MM.1S (cell line): ENCODE data around the gene KIRREL3.

Source experiments
- DNase-seq: peaks from one replicate; pipeline ENCODE4 v3.0.0-alpha.2; 2015
- H2AFZ ChIP-seq: fragments of 300-600 bp; sonication (generic); 2 replicates; pipeline ENCODE4 v1.6.0; 2016; ENCODE audit warnings: antibody characterized with exemption, low read length
- H3F3A ChIP-seq: fragments of 300-600 bp; sonication (generic); 2 replicates; pipeline ENCODE4 v1.6.1; 2016; ENCODE audit warnings: mild to moderate bottlenecking, antibody characterized with exemption, low read length, moderate library complexity, mixed read lengths; ENCODE audit not compliant: insufficient read depth
- H3K27ac ChIP-seq: fragments of 300-600 bp; sonication (generic); 2 replicates; pipeline ENCODE4 v1.5.1; 2016; ENCODE audit warnings: mild to moderate bottlenecking, low read length
- H3K27me3 ChIP-seq: fragments of 300-600 bp; sonication (generic); replicated peaks from 2 replicates; pipeline ENCODE4 v1.6.0; 2016; ENCODE audit warnings: low read length; ENCODE audit not compliant: insufficient read depth
- H3K36me3 ChIP-seq: fragments of 300-600 bp; sonication (generic); replicated peaks from 2 replicates; pipeline ENCODE4 v1.6.1; 2016; ENCODE audit warnings: mild to moderate bottlenecking, low read length, mixed read lengths; ENCODE audit not compliant: insufficient read depth
- H3K4me1 ChIP-seq: fragments of 300-600 bp; sonication (generic); 2 replicates; pipeline ENCODE4 v1.6.1; 2016; ENCODE audit warnings: low read length, mixed read lengths
- H3K4me2 ChIP-seq: fragments of 300-600 bp; sonication (generic); 2 replicates; pipeline ENCODE4 v1.6.0; 2016; ENCODE audit warnings: low read depth, low read length
- H3K4me3 ChIP-seq: fragments of 300-600 bp; sonication (generic); 2 replicates; pipeline ENCODE4 v1.5.1; 2016; ENCODE audit warnings: low read length, mixed read lengths
- H3K79me2 ChIP-seq: fragments of 300-600 bp; sonication (generic); 2 replicates; pipeline ENCODE4 v1.6.1; 2016; ENCODE audit warnings: mixed run types, low read length, mixed read lengths
- H3K9ac ChIP-seq: fragments of 300-600 bp; sonication (generic); 2 replicates; pipeline ENCODE4 v1.6.1; 2016; ENCODE audit warnings: low read length, mixed read lengths
- H3K9me2 ChIP-seq: fragments of 300-600 bp; sonication (generic); replicated peaks from 2 replicates; pipeline ENCODE4 v1.6.1; 2016; ENCODE audit warnings: mild to moderate bottlenecking, low read length, mixed read lengths; ENCODE audit not compliant: insufficient read depth
- H3K9me3 ChIP-seq: fragments of 300-600 bp; sonication (generic); replicated peaks from 2 replicates; pipeline ENCODE4 v1.6.1; 2016; ENCODE audit warnings: mild to moderate bottlenecking, low read length, mixed read lengths; ENCODE audit not compliant: insufficient read depth
- H4K20me1 ChIP-seq: fragments of 300-600 bp; sonication (generic); 2 replicates; pipeline ENCODE4 v1.6.1; 2016; ENCODE audit warnings: mild to moderate bottlenecking, low read length, moderate library complexity, mixed read lengths; ENCODE audit not compliant: insufficient read depth
- EZH2 ChIP-seq: fragments of 300-600 bp; sonication (generic); optimal IDR thresholded peaks from 2 replicates; pipeline ENCODE3; 2017; ENCODE audit warnings: low read depth, mild to moderate bottlenecking, antibody characterized with exemption, low read length, mixed read lengths
- EZH2phosphoT487 ChIP-seq: fragments of 300-600 bp; sonication (generic); IDR thresholded peaks from 2 replicates; pipeline ENCODE4 v1.6.1; 2018; ENCODE audit warnings: antibody characterized with exemption, low read length
- TF ChIP-seq, protein P1 (sequence below): fragments of 300-600 bp; sonication (generic); IDR thresholded peaks from 2 replicates; pipeline ENCODE4 v1.5.1; 2016; ENCODE audit warnings: antibody characterized with exemption, low read length, mixed read lengths

KIRREL3 gene

DNA sequence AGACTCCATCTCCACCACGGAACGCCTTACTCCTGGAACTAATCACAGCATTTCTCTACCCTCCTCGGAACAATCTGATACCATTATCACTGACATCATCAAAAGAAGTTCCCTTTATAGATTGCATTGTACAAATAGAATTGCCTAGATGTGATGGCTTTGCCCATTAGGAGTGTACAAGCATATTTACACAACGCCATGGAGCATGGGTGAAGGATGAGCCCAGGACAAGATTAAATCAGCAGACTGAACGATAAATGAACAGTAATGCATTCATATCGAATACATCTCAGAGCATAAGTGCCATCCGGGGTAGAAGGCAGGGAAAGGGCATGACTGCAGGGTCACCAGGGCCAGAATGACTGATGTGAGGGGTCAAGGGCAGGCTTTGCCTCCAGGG is 57.3 kb downstream of the KIRREL3 start:
- TF ChIP-seq EZH2phosphoT487, result no peak
- TF ChIP-seq EZH2, result no peak
- TF ChIP-seq, protein P1, sequence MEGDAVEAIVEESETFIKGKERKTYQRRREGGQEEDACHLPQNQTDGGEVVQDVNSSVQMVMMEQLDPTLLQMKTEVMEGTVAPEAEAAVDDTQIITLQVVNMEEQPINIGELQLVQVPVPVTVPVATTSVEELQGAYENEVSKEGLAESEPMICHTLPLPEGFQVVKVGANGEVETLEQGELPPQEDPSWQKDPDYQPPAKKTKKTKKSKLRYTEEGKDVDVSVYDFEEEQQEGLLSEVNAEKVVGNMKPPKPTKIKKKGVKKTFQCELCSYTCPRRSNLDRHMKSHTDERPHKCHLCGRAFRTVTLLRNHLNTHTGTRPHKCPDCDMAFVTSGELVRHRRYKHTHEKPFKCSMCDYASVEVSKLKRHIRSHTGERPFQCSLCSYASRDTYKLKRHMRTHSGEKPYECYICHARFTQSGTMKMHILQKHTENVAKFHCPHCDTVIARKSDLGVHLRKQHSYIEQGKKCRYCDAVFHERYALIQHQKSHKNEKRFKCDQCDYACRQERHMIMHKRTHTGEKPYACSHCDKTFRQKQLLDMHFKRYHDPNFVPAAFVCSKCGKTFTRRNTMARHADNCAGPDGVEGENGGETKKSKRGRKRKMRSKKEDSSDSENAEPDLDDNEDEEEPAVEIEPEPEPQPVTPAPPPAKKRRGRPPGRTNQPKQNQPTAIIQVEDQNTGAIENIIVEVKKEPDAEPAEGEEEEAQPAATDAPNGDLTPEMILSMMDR, result no peak
- H2AFZ ChIP-seq, result no peak overlapping the region
- H3K4me3 ChIP-seq, result no peak overlapping the region
- no peaks in the 10 kb centered on the region for H3K9me2 ChIP-seq
- H3K27me3 ChIP-seq, result no peaks in the 10 kb centered on the region
- H3K27ac ChIP-seq, result no peak overlapping the region
- no peaks in the 10 kb centered on the region for H3K4me1 ChIP-seq
- H3K9me3 ChIP-seq, result no peaks in the 10 kb centered on the region
- no peak overlapping the region for H3K4me2 ChIP-seq
- no peaks in the 10 kb centered on the region for H3F3A ChIP-seq
- H3K9ac ChIP-seq, result no peak overlapping the region
- H3K79me2 ChIP-seq, result no peaks in the 10 kb centered on the region
- DNase-seq, result no peak
- no peaks in the 10 kb centered on the region for H4K20me1 ChIP-seq
- H3K36me3 ChIP-seq, result no peaks in the 10 kb centered on the region

DNA sequence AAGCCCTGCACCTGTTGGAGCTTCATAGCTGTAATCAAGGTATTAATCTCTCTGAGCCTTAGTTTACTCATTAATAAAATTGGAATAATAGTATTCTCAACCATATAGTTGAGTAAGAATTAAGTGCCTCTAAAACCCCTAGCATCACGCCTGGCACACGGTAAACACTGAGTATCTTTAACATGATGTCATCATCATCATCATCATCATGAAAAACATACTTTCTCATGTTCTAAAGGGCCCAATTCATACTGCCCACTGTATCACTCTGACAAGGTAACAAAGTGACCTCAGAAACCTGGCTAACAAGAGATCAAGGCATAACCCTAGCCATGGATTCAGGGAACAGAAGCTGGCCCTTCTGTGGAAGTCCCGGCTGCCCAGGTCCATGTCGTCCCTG is 58.4 kb downstream of the KIRREL3 start:
- Histone ChIP-seq H3K9me3 (no peaks in the 10 kb centered on the region), H3K4me2 (no peak overlapping the region), H3K27ac (no peak overlapping the region), H3K27me3 (no peaks in the 10 kb centered on the region), H3K36me3 (no peaks in the 10 kb centered on the region), H2AFZ (no peak overlapping the region), H3K4me3 (no peak overlapping the region), H3K4me1 (no peaks in the 10 kb centered on the region), H3K9ac (no peak overlapping the region), H4K20me1 (no peaks in the 10 kb centered on the region), H3K79me2 (no peaks in the 10 kb centered on the region), H3K9me2 (no peaks in the 10 kb centered on the region), H3F3A (no peaks in the 10 kb centered on the region)
- TF ChIP-seq, protein P1, result no peak
- TF ChIP-seq EZH2 (no peak), EZH2phosphoT487 (no peak)
- DNase-seq, result no peak

GRCh38 chr11:126939552-126939951 is 61.0 kb downstream of the KIRREL3 start:
- Histone ChIP-seq H3K4me2 (no peak overlapping the region), H3K27ac (no peak overlapping the region), H3K9ac (no peak overlapping the region), H3K79me2 (no peaks in the 10 kb centered on the region), H3K9me2 (no peaks in the 10 kb centered on the region), H4K20me1 (no peaks in the 10 kb centered on the region), H3F3A (no peaks in the 10 kb centered on the region), H2AFZ (no peak overlapping the region), H3K27me3 (no peaks in the 10 kb centered on the region), H3K9me3 (no peaks in the 10 kb centered on the region), H3K4me3 (no peak overlapping the region), H3K4me1 (no peaks in the 10 kb centered on the region), H3K36me3 (no peaks in the 10 kb centered on the region)
- TF ChIP-seq, protein P1, result no peak
- no peak for TF ChIP-seq EZH2
- no peak for TF ChIP-seq EZH2phosphoT487
- no peak for DNase-seq
